Endometrial microvascular endothelial cells (primary cell): Measurements from ENCODE around the gene FAM227B. TPM values are rescaled to one million over a fixed set of nuclear protein-coding genes. Genes with fewer than 3 reads are reported as not detected.
"Not testable (repeated sequence)": the region's sequence is repeated elsewhere in the genome, so short reads cannot be mapped to it uniquely, and the experiment has no call there.

Experiments used
- in situ Hi-C: cut with HindIII; loops from 2 replicates; pipeline ENCODE4 v1.10.0; 2017; ENCODE audit warnings: low sequenced_read_pairs, low pct_unique_long_range_greater_than_20kb; ENCODE audit errors: inconsistent ontology term
- total RNA-seq: library from RNA; depleted of rRNA; stranded (reverse); fragments of >200 nt; gene quantifications from one replicate; pipeline ENCODE4 v1.2.3, GENCODE V29; 2015; ENCODE audit errors: inconsistent ontology term

FAM227B gene, protein sequence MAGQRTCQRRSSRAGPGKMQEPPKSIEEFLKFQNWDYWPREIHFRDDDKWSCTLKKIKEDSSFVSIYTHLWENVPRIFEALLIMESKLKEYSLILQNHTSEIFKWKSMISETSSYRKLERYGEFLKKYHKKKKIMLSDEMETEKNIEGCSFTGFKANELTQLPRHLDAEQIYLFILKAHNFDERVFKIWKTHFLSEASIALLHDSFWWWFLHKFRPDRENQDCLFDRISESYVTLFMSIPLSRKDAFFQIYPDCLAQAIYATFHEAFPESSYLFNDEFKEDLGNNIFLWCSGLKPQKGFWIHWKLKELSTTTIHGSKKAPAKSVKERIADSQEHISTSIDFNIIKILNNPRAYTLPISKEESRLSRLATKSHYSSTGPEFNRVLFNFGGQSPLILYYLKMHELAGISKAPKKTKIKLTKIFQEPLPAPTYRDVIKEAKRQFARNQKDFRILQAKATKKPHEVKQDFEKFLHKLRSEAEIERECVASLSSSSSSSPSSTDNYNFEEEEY
- total RNA-seq: 2.5 TPM

DNA sequence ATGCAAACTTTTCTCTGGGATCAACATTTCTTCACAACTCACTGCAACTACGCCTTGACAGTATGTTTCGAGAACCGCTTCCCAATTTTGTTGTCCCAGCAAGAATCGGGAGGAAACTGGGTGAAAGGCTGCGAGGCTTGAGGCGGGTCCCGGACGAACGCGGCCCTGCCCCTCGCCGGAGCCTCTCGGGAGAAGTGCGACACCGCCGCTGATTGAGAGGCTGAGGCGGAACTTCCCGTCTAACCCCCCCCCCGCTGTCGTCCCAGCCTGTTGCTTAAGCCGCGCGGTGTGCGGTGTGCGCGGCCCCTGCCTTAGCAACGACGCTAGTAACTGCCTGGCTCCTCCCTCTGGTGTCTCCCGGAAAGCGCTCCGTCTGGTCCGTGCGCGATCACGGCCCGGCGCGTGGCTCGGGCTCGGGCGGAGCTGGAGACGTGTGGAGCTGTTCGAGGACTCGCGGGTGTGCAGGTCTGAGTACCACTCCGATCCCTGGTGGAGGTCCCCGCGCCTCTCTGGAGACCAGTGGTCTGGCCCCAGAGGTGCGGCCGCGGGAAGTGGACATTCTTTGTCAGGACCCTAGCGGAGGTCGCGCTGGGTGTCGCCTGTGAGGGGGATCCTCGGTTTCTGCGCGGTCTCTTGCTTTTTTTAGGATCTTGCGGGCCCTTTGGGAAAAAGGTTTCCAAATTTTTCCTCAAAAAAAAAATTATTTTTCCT lies at the start of gene FAM227B, which contains the start of gene DTWD1:
Gene FAM227B (minus strand): TSS at position 161 of the 711 bp plus-strand sequence. CDS start 5,647 bp downstream, outside the sequence.
Gene DTWD1 (plus strand): TSS at position 391 of the 711 bp plus-strand sequence. CDS start 4,120 bp downstream, outside the sequence.
- in situ Hi-C loops: no loop called here

DNA sequence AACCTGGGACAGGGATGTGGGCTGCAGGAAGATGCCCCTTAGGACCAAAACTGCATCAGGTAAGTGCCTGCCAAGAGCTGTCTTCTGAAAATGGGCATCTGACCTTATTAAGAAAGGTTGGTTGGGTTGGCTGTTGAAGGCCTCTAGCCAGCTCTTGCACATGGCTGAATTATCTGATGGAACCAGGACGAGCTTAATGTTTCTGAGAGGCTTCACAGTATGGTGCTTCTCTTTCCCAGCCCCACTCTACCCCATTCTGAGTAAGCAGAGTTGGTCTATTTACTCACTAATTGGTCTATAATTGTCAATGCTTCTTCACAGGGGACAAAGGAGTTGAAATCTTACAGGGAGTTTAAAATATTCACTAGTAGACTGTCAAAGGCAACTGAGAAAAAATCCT lies 48.7 kb upstream of the FAM227B start:
- in situ Hi-C loops: no loop called here

DNA sequence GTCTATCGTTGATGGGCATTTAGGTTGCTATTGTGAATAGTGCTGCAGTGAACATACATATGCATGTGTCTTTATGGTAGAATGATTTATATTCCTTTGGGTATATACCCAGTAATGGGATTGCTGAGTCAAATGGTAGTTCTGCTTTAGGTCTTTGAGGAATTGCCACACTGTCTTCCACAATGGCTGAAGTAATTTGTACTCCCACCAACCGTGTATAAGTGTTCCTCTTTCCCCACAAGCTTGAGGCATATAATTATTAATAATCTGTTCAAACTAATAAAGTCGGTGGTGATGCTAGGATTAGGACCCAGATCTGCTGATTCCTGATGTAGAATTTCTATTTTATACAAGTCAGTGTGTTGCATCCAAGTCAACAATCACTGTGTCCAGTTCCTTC lies 45.9 kb upstream of the FAM227B start:
- in situ Hi-C loops: not testable (repeated sequence)

- in situ Hi-C loops: no loop called here
These were observed 44.1 kb upstream of the FAM227B start for GRCh38 chr15:49664716-49665115.

- in situ Hi-C loops: no loop called here
These were observed 36.1 kb upstream of the FAM227B start for GRCh38 chr15:49656734-49657133.

- in situ Hi-C loops: no loop called here
These were observed 32.3 kb upstream of the FAM227B start for GRCh38 chr15:49652922-49653321.

- in situ Hi-C loops: no loop called here
These were observed 30.1 kb upstream of the FAM227B start for GRCh38 chr15:49650676-49651075.

- in situ Hi-C loops: no loop called here
These were observed 29.4 kb upstream of the FAM227B start for GRCh38 chr15:49649987-49650386.

DNA sequence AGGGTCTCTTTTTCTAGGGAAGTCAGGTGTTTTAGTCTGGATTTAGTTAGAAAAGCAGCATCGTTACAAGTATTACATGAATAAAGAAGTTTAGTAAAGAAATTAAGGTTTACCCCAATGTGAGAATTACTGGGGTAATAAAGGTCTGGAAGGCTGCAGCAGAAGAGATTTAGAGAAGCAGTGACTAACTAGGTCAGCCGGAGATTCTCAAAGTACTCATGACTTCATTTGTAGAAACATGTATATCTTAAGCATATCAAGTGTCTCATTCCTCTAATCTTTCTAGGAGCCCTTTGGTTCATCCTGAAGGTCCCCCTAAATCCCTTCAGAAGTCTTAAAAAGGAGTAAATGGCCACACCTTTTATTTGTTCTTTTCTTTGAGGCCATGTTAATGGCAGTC lies 26.3 kb upstream of the FAM227B start:
- in situ Hi-C loops: no loop called here

DNA sequence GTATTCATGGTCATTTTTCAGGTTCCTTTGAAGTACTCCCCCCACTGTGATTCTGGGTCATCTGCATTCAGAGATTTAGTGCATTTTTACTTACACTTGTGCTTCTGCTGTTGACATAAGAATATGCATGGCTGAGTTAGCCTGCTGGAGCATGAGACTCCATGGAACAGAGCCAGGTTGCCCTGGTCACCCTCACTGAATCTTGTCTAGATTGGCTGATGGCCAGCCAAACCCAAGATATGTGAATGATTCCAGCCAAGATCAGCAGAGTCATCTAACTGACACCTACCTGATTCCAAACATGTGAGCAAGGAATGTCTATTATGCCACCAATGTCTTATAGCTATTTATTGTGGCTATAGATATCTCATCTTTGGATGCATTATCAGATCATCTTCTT lies 25.3 kb upstream of the FAM227B start:
- in situ Hi-C loops: no loop called here

GRCh38 chr15:49645277-49645676 lies 24.7 kb upstream of the FAM227B start:
- in situ Hi-C loops: no loop called here

- in situ Hi-C loops: no loop called here
These were observed 23.8 kb upstream of the FAM227B start for GRCh38 chr15:49644364-49644794.

GRCh38 chr15:49637857-49638256 lies 17.2 kb upstream of the FAM227B start:
- in situ Hi-C loops: no loop called here

DNA sequence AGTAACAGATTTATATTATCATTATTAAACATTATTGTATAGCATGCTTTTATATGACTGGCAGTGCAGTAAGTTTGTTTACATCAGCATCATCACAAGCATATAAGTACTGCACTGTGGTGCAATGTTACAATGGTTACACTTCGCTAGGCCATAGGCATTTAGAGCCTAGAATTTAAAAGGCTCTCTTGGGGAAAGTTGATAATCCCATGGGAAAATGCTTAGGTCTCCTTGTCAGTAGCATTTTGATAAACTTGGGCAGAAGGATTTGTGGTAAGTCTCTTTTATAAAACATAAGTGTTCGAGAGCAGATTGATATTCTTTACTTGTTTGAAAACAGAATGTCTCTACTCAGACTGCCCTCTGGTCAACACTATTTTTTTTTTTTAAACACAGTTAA lies 7.8 kb upstream of the FAM227B start:
- in situ Hi-C loops: no loop called here

- in situ Hi-C loops: no loop called here
These were observed 6.8 kb upstream of the FAM227B start for GRCh38 chr15:49627407-49627877.

DNA sequence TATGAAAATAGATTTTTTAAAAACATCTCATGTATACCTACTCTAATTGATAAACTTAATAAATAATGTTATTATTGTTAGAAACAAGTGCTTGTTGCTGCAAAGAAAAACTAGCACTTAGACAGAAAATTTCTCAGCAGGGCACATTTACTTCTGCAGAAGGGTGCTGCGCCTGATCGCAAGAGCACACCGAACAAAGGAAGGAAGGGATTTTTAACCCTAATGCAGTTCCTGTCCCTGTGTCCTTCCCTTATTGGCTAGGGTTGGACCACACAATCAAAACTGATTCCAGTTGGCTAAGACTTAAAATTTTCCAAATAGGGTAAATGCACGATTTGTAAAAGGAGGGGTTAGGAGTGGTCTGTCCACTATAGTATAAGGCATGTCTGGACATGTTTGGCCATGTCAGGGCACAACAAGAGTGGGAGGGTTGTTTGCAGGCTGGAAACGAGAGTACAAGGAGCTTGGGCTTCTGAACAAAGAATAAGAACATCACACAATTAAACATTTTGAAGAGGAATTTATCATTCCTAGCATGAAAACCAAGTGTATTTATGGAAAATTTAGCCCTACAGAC lies 4.9 kb upstream of the FAM227B start:
- in situ Hi-C loops: no loop called here

- in situ Hi-C loops: no loop called here
These were observed 3.4 kb upstream of the FAM227B start for GRCh38 chr15:49624056-49624455.

DNA sequence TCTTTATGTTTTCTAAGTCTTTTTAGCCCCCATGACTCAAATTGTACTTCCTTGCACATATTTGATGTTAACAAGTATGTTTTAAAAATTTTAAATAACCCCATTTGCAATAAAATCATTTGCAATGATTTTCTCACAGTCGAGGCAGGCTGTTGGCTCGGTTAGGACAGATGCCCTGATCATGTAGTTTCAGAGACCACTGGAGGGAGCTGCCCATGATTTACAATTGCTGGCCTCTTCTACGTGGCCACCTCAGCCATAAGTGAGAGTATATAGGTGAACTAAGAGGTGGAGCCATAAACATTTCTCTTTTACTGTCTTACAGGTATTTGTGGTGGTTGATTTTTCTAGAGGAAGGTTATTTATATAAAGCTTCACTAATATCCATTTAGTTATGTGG lies 1.9 kb upstream of the FAM227B start:
- in situ Hi-C loops: no loop called here

- in situ Hi-C loops: no loop called here
These were observed 1.3 kb upstream of the FAM227B start for GRCh38 chr15:49621887-49622286.
